HEK293 (cell line): ENCODE results near the gene DAAM2.

Source experiments
- CTCF ChIA-PET: fragments of 350-600 bp; formaldehyde crosslinking; extraction: SDS; loops from one replicate; lab custom pipeline; 2021; ENCODE audit warnings: antibody characterized with exemption; lab: Yijun Ruan, JAX
- POLR2A ChIA-PET: fragments of 300-600 bp; formaldehyde crosslinking; extraction: SDS; loops from one replicate; lab custom pipeline; 2020; ENCODE audit warnings: antibody characterized with exemption, inconsistent platforms; lab: Yijun Ruan, JAX
- H3K27ac ChIP-seq: fragments of 200-500 bp; sonication (Bioruptor generic); 2 replicates; pipeline ENCODE4 v1.5.1; 2014; ENCODE audit warnings: low read depth, low read length, control low read depth, inconsistent platforms; ENCODE audit errors: extremely low read depth
- H3K36me3 ChIP-seq, 2 experiments: fragments of 200-500 bp in 1 of 2; sonication (Bioruptor generic) in 1 of 2; 1 replicate in 1 of 2; 2 replicates in 1 of 2; pipeline ENCODE4 v1.5.1; 2014 to 2017; ENCODE audit warnings: inconsistent platforms in 2 of 2, low read length in 2 of 2; ENCODE audit not compliant: control insufficient read depth in 2 of 2, insufficient read depth in 1 of 2
- H3K4me1 ChIP-seq: fragments of 200-500 bp; sonication (Bioruptor generic); 2 replicates; pipeline ENCODE4 v1.5.1; 2014; ENCODE audit warnings: mild to moderate bottlenecking, low read length, inconsistent platforms; ENCODE audit not compliant: control insufficient read depth, insufficient read depth
- H3K4me3 ChIP-seq: 2 replicates; pipeline ENCODE4 v1.5.1; 2011; ENCODE audit warnings: low read depth, mild to moderate bottlenecking, control low read depth, low read length, moderate library complexity
- H3K9me3 ChIP-seq: fragments of 200-500 bp; sonication (Bioruptor generic); 2 replicates; pipeline ENCODE4 v1.5.1; 2014; ENCODE audit warnings: low read depth, low read length, inconsistent platforms; ENCODE audit not compliant: control insufficient read depth, insufficient read depth
- BCL11B ChIP-seq: fragments of 450-650 bp; formaldehyde crosslinking; IDR thresholded peaks from 2 replicates; pipeline ENCODE4 v1.5.1; 2016; ENCODE audit warnings: low read depth, missing biosample characterization, missing genetic modification characterization
- GFI1B ChIP-seq: fragments of 450-650 bp; formaldehyde crosslinking; IDR thresholded peaks from 2 replicates; pipeline ENCODE4 v1.5.1; 2016; ENCODE audit warnings: missing biosample characterization, missing genetic modification characterization
- PATZ1 ChIP-seq: fragments of 450-650 bp; formaldehyde crosslinking; IDR thresholded peaks from 2 replicates; pipeline ENCODE4 v1.5.1; 2016; ENCODE audit warnings: missing biosample characterization, missing genetic modification characterization
- SETDB1 ChIP-seq: IDR thresholded peaks from one replicate; pipeline ENCODE4 v1.6.1; 2017; ENCODE audit warnings: mild to moderate bottlenecking, low read length, moderate library complexity, mixed read lengths; ENCODE audit not compliant: insufficient read length
- ZNF24 ChIP-seq: fragments of 450-650 bp; formaldehyde crosslinking; IDR thresholded peaks from 2 replicates; pipeline ENCODE4 v1.5.1; 2016; ENCODE audit warnings: missing biosample characterization, missing genetic modification characterization
- ZNF37A ChIP-seq: fragments of 450-650 bp; IDR thresholded peaks from 2 replicates; pipeline ENCODE4 v1.5.1; 2018; ENCODE audit warnings: missing biosample characterization, missing genetic modification characterization
- ZNF558 ChIP-seq: fragments of 450-650 bp; formaldehyde crosslinking; IDR thresholded peaks from 2 replicates; pipeline ENCODE4 v1.5.1; 2016; ENCODE audit warnings: missing biosample characterization, missing genetic modification characterization
- ZNF600 ChIP-seq: fragments of 450-650 bp; formaldehyde crosslinking; IDR thresholded peaks from 2 replicates; pipeline ENCODE4 v1.5.1; 2016; ENCODE audit warnings: missing biosample characterization, missing genetic modification characterization
- ZNF623 ChIP-seq: fragments of 450-650 bp; formaldehyde crosslinking; IDR thresholded peaks from 2 replicates; pipeline ENCODE4 v1.5.1; 2016; ENCODE audit warnings: missing biosample characterization, missing genetic modification characterization
- ZNF626 ChIP-seq: fragments of 450-650 bp; sonication (Bioruptor Pico); formaldehyde crosslinking; IDR thresholded peaks from 2 replicates; pipeline ENCODE4 v1.5.1; 2018; ENCODE audit warnings: missing biosample characterization, missing genetic modification characterization, inconsistent platforms
- ZNF664 ChIP-seq: fragments of 450-650 bp; formaldehyde crosslinking; IDR thresholded peaks from 2 replicates; pipeline ENCODE4 v1.5.1; 2016; ENCODE audit warnings: missing biosample characterization, missing genetic modification characterization
- TF ChIP-seq, protein P1 (sequence below): fragments of 450-650 bp; formaldehyde crosslinking; IDR thresholded peaks from 2 replicates; pipeline ENCODE4 v1.5.1; 2016; ENCODE audit warnings: missing biosample characterization, missing genetic modification characterization
- TF ChIP-seq, protein P2 (sequence below): fragments of 450-650 bp; formaldehyde crosslinking; optimal IDR thresholded peaks from 2 replicates; pipeline ENCODE3; 2016; ENCODE audit warnings: missing biosample characterization, mild to moderate bottlenecking, missing genetic modification characterization
- TF ChIP-seq, protein P3 (sequence below): fragments of 450-650 bp; formaldehyde crosslinking; conservative IDR thresholded peaks from 2 replicates; pipeline ENCODE4 v1.5.1; 2016; ENCODE audit warnings: low read depth, missing biosample characterization, missing genetic modification characterization

Gene DAAM2

DNA sequence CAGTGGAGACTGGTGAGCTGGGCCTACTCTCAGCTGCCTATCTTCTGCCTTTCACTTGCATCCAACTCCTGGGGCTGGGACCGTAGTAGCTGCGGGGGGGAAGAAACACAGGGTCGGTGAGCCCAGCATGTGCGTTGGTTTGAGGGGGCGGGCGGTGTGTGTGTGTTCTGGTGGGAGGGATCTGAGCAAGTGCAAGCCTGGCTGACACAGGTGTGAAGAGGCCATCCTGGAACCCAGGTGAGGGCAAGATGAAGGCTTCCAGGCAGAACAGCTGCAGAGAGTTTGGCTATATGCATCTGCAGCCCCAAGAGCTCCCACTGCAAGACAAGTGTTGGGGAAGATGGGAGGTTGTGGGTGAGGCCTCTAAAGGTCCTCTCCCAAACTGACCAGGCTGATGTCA lies 111.5 kb downstream of the DAAM2 start:
- H3K4me1 ChIP-seq, result no peaks in the 10 kb centered on the region
- no peak overlapping the region for H3K4me3 ChIP-seq
- H3K9me3 ChIP-seq, result no peaks in the 10 kb centered on the region
- CTCF ChIA-PET, result interaction anchor here (0.6 to 1.8 kb wide), 4 partner anchors 38 to 1109 kb away, joined by 3 to 10 read pairs (median 4); no protein-coding TSS in a partner anchor
- H3K27ac ChIP-seq, result no peak overlapping the region
- TF ChIP-seq SETDB1 (no peak), ZNF626 (tag by site-specific recombination) (no peak), ZNF600 (tag by site-specific recombination) (no peak), ZNF623 (tag by site-specific recombination) (no peak), PATZ1 (no peak), GFI1B (tag by site-specific recombination) (no peak), ZNF558 (tag by site-specific recombination) (no peak), BCL11B (tag by site-specific recombination) (no peak), ZNF37A (tag by site-specific recombination) (no peak), ZNF24 (tag by site-specific recombination) (no peak), ZNF664 (tag by site-specific recombination) (no peak)
- TF ChIP-seq, protein P1, sequence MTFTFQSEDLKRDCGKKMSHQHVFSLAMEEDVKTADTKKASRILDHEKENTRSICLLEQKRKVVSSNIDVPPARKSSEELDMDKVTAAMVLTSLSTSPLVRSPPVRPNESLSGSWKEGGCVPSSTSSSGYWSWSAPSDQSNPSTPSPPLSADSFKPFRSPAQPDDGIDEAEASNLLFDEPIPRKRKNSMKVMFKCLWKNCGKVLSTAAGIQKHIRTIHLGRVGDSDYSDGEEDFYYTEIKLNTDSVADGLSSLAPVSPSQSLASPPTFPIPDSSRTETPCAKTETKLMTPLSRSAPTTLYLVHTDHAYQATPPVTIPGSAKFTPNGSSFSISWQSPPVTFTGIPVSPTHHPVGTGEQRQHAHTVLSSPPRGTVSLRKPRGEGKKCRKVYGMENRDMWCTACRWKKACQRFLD (tag by site-specific recombination), result no peak
- TF ChIP-seq, protein P2, sequence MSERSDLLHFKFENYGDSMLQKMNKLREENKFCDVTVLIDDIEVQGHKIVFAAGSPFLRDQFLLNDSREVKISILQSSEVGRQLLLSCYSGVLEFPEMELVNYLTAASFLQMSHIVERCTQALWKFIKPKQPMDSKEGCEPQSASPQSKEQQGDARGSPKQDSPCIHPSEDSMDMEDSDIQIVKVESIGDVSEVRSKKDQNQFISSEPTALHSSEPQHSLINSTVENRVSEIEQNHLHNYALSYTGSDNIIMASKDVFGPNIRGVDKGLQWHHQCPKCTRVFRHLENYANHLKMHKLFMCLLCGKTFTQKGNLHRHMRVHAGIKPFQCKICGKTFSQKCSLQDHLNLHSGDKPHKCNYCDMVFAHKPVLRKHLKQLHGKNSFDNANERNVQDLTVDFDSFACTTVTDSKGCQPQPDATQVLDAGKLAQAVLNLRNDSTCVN (tag by site-specific recombination), result no peak
- POLR2A ChIA-PET, result no interaction called here
- H3K36me3 ChIP-seq, result peaks cover 0 to 46% of the 10 kb centered on the region in 2 experiments; a peak in 1 of 3 replicates

- Histone ChIP-seq H3K27ac (no peak overlapping the region), H3K36me3 (peaks cover 0 to 38% of the 10 kb centered on the region in 2 experiments; a peak in 1 of 3 replicates), H3K9me3 (no peaks in the 10 kb centered on the region), H3K4me1 (no peaks in the 10 kb centered on the region), H3K4me3 (no peak overlapping the region)
- TF ChIP-seq, protein P3, sequence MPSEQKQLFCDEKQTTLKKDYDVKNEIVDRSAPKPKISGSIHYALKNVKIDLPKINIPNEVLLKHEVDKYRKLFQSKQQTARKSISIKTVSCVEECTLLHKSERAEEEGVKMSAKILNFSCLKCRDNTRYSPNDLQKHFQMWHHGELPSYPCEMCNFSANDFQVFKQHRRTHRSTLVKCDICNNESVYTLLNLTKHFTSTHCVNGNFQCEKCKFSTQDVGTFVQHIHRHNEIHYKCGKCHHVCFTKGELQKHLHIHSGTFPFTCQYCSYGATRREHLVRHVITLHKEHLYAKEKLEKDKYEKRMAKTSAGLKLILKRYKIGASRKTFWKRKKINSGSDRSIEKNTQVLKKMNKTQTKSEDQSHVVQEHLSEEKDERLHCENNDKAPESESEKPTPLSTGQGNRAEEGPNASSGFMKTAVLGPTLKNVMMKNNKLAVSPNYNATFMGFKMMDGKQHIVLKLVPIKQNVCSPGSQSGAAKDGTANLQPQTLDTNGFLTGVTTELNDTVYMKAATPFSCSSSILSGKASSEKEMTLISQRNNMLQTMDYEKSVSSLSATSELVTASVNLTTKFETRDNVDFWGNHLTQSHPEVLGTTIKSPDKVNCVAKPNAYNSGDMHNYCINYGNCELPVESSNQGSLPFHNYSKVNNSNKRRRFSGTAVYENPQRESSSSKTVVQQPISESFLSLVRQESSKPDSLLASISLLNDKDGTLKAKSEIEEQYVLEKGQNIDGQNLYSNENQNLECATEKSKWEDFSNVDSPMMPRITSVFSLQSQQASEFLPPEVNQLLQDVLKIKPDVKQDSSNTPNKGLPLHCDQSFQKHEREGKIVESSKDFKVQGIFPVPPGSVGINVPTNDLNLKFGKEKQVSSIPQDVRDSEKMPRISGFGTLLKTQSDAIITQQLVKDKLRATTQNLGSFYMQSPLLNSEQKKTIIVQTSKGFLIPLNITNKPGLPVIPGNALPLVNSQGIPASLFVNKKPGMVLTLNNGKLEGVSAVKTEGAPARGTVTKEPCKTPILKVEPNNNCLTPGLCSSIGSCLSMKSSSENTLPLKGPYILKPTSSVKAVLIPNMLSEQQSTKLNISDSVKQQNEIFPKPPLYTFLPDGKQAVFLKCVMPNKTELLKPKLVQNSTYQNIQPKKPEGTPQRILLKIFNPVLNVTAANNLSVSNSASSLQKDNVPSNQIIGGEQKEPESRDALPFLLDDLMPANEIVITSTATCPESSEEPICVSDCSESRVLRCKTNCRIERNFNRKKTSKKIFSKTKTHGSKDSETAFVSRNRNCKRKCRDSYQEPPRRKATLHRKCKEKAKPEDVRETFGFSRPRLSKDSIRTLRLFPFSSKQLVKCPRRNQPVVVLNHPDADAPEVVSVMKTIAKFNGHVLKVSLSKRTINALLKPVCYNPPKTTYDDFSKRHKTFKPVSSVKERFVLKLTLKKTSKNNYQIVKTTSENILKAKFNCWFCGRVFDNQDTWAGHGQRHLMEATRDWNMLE (tag by site-specific recombination), result no peak
- POLR2A ChIA-PET, result no interaction called here
- CTCF ChIA-PET, result interaction anchor here (0.7 to 1.8 kb wide), 4 partner anchors 12 to 542 kb away, joined by 3 to 10 read pairs (median 4); no protein-coding TSS in a partner anchor
Measured at GRCh38 chr6:39904946-39905639, 112.9 kb downstream of the DAAM2 start.
